ENCODE measurements around the gene CGNL1. TPM values are rescaled to one million over a fixed set of nuclear protein-coding genes. Genes with fewer than 3 reads are reported as not detected.

The CGNL1 gene
- total RNA-seq, 1 experiment from 2014 or later: 3.3 TPM

DNA sequence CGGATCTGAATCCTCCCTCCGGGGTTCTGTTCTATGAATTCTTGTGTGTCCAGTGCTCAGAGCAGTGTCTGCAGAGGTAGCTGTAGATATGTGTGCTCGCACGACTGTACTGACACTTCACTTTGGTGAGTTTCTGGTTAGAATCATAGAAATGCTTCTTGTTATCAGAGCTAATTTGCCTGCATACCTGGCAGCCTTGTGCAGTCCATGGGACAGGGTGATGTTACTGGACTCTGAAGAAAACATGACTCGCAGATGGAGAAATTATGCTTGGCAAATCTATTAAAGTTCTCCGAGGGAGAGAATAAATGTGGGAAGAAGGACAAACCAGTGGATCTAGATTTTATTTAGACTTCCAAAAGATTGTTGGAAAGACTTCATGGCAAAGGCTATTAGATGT is 12.2 kb downstream of the CGNL1 start:
- DNase-seq: no peak
- Mint-ChIP-seq H3K4me3 (ENCODE audit: low read depth, unreplicated experiment) (no peak overlapping the region), H3K9me3 (ENCODE audit: low read depth, unreplicated experiment) (no peaks in the 10 kb centered on the region), H3K36me3 (ENCODE audit: insufficient read depth, unreplicated experiment) (no peaks in the 10 kb centered on the region), H3K27me3 (ENCODE audit: unreplicated experiment) (no peaks in the 10 kb centered on the region), H3K27ac (ENCODE audit: unreplicated experiment) (no peak overlapping the region), H3K4me1 (ENCODE audit: low read depth, unreplicated experiment) (peaks cover 8% of the 10 kb centered on the region)
- CTCF ChIA-PET: no interaction called here
- TF ChIP-seq, protein P1, sequence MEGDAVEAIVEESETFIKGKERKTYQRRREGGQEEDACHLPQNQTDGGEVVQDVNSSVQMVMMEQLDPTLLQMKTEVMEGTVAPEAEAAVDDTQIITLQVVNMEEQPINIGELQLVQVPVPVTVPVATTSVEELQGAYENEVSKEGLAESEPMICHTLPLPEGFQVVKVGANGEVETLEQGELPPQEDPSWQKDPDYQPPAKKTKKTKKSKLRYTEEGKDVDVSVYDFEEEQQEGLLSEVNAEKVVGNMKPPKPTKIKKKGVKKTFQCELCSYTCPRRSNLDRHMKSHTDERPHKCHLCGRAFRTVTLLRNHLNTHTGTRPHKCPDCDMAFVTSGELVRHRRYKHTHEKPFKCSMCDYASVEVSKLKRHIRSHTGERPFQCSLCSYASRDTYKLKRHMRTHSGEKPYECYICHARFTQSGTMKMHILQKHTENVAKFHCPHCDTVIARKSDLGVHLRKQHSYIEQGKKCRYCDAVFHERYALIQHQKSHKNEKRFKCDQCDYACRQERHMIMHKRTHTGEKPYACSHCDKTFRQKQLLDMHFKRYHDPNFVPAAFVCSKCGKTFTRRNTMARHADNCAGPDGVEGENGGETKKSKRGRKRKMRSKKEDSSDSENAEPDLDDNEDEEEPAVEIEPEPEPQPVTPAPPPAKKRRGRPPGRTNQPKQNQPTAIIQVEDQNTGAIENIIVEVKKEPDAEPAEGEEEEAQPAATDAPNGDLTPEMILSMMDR (IDR thresholded peaks at IDR 0.05; ENCODE audit: unreplicated experiment): no peak
- no TSS peak for BruUV-seq (replicated peaks)
- intact Hi-C loops (cut with micrococcal nuclease; ENCODE audit: unreplicated experiment): no loop called here

- DNase-seq: no peak
- CTCF ChIA-PET: no interaction called here
- TF ChIP-seq, protein P1 (IDR thresholded peaks at IDR 0.05; ENCODE audit: unreplicated experiment): no peak
- Mint-ChIP-seq H3K27me3 (ENCODE audit: unreplicated experiment) (no peaks in the 10 kb centered on the region), H3K27ac (ENCODE audit: unreplicated experiment) (no peak overlapping the region), H3K36me3 (ENCODE audit: insufficient read depth, unreplicated experiment) (no peaks in the 10 kb centered on the region), H3K9me3 (ENCODE audit: low read depth, unreplicated experiment) (no peaks in the 10 kb centered on the region), H3K4me1 (ENCODE audit: low read depth, unreplicated experiment) (peaks cover under 1% of the 10 kb centered on the region), H3K4me3 (ENCODE audit: low read depth, unreplicated experiment) (no peak overlapping the region)
- intact Hi-C loops (cut with micrococcal nuclease; ENCODE audit: unreplicated experiment): no loop called here
- BruUV-seq (replicated peaks): no TSS peak
Observed at GRCh38 chr15:57389991-57390390, 13.7 kb downstream of the CGNL1 start.

DNA sequence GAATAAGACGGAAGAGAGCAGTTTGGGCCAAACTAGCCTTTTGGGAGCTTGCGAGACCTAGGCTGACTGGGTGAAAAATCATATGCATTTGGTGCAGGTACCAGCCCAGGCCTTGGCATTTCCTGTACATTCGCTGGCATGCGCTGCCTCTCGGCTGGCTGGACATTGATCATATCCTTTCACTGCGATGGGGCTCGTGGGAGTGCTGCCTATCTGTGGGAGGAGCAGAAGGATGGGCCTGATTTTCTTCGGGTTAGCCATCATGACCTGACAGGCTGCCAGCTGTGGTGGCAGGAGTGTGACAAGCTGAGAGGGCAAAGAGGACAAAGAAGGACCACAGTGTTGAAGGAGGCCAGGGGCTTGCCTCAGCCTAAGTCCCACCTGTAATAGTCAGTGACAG is 14.3 kb downstream of the CGNL1 start:
- Mint-ChIP-seq H3K27ac (ENCODE audit: unreplicated experiment) (no peak overlapping the region), H3K9me3 (ENCODE audit: low read depth, unreplicated experiment) (no peaks in the 10 kb centered on the region), H3K4me1 (ENCODE audit: low read depth, unreplicated experiment) (no peaks in the 10 kb centered on the region), H3K4me3 (ENCODE audit: low read depth, unreplicated experiment) (no peak overlapping the region), H3K36me3 (ENCODE audit: insufficient read depth, unreplicated experiment) (no peaks in the 10 kb centered on the region), H3K27me3 (ENCODE audit: unreplicated experiment) (no peaks in the 10 kb centered on the region)
- intact Hi-C loops (cut with micrococcal nuclease; ENCODE audit: unreplicated experiment): no loop called here
- BruUV-seq (replicated peaks): no TSS peak
- TF ChIP-seq, protein P1 (IDR thresholded peaks at IDR 0.05; ENCODE audit: unreplicated experiment): no peak
- DNase-seq: no peak
- CTCF ChIA-PET: no interaction called here

DNA sequence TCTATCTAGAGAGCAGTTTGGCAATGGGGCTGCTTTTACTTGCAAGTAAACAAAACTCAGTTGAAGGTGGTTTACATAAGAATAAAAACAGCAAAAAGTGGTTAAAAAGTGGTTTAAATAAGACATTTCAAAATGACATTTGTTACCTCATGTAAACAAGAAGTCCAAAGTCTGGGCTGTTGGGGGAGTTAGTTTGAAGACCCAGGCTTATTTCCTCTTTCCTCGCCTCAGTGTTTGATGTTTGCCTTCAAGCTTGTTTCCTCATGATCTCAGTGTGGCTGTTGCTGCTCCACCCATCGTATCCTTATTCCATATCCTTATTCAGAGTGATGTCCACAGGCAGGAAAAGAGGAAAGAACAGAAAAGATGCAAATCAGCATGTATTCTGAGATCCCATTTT is 15.2 kb downstream of the CGNL1 start:
- no peaks in the 10 kb centered on the region for H3K4me1 Mint-ChIP-seq (ENCODE audit: low read depth, unreplicated experiment)
- CTCF ChIA-PET: no interaction called here
- H3K27ac Mint-ChIP-seq (ENCODE audit: unreplicated experiment): no peak overlapping the region
- H3K36me3 Mint-ChIP-seq (ENCODE audit: insufficient read depth, unreplicated experiment): no peaks in the 10 kb centered on the region
- no peak for DNase-seq
- H3K4me3 Mint-ChIP-seq (ENCODE audit: low read depth, unreplicated experiment): no peak overlapping the region
- H3K9me3 Mint-ChIP-seq (ENCODE audit: low read depth, unreplicated experiment): no peaks in the 10 kb centered on the region
- TF ChIP-seq, protein P1 (IDR thresholded peaks at IDR 0.05; ENCODE audit: unreplicated experiment): no peak
- no peaks in the 10 kb centered on the region for H3K27me3 Mint-ChIP-seq (ENCODE audit: unreplicated experiment)
- no TSS peak for BruUV-seq (replicated peaks)
- intact Hi-C loops (cut with micrococcal nuclease; ENCODE audit: unreplicated experiment): no loop called here
